Femur (tissue), 1 donor: ENCODE measurements around the gene C1orf35.

ENCODE experiments used
- DNase-seq: peaks from one replicate; pipeline ENCODE4 v3.0.0-alpha.2; 2017

C1orf35 gene

GRCh38 chr1:228077565-228078330 lies 25.4 kb downstream of the C1orf35 start:
- DNase-seq = peak; percentile 10

GRCh38 chr1:228076796-228077430 lies 26.2 kb downstream of the C1orf35 start:
- no peak for DNase-seq

GRCh38 chr1:228075801-228076271 lies 27.3 kb downstream of the C1orf35 start:
- no peak for DNase-seq

GRCh38 chr1:228074954-228075730 lies 28.0 kb downstream of the C1orf35 start:
- DNase-seq = no peak

- no peak for DNase-seq
Measured at GRCh38 chr1:228073857-228074545, 29.1 kb downstream of the C1orf35 start.

- no peak for DNase-seq
Measured at GRCh38 chr1:228073061-228073856, 29.9 kb downstream of the C1orf35 start.

GRCh38 chr1:228072658-228073043 lies 30.5 kb downstream of the C1orf35 start:
- no peak for DNase-seq

GRCh38 chr1:228071839-228072657 lies 31.1 kb downstream of the C1orf35 start:
- DNase-seq = no peak

GRCh38 chr1:228070851-228071250 lies 32.3 kb downstream of the C1orf35 start:
- DNase-seq = no peak

- no peak for DNase-seq
Measured at GRCh38 chr1:228070173-228070572, 33.0 kb downstream of the C1orf35 start.

GRCh38 chr1:228068359-228068758 lies 34.8 kb downstream of the C1orf35 start:
- no peak for DNase-seq

GRCh38 chr1:228066891-228067654 lies 36.1 kb downstream of the C1orf35 start:
- DNase-seq = no peak

GRCh38 chr1:228066416-228066815 lies 36.7 kb downstream of the C1orf35 start:
- DNase-seq = no peak

GRCh38 chr1:228065543-228066347 lies 37.4 kb downstream of the C1orf35 start:
- no peak for DNase-seq

- no peak for DNase-seq
Measured at GRCh38 chr1:228064741-228065542, 38.2 kb downstream of the C1orf35 start.

GRCh38 chr1:228064296-228064695 lies 38.8 kb downstream of the C1orf35 start:
- DNase-seq = no peak

- DNase-seq = no peak
Measured at GRCh38 chr1:228063251-228064191, 39.6 kb downstream of the C1orf35 start.
